HepG2 (cell line): Measurements from ENCODE around the gene C2CD2. TPM values are rescaled to one million over a fixed set of nuclear protein-coding genes. Genes with fewer than 3 reads are reported as not detected.

Source experiments
- CBX2 ChIP-seq, 2 experiments: fragments of 200-600 bp in 1 of 2; sonication (generic); formaldehyde crosslinking in 1 of 2; IDR thresholded peaks; 2 replicates each; pipeline versions ENCODE4 v1.7.0 to v1.8.1; 2018 to 2022; ENCODE audit warnings: low read depth in 2 of 2, low read length in 1 of 2, mild to moderate bottlenecking in 1 of 2, missing genetic modification reagents in 1 of 2
- CEBPB ChIP-seq: IDR thresholded peaks from 2 replicates; pipeline ENCODE4 v1.6.1; 2011; ENCODE audit warnings: low read depth, low read length, improper control_type of control experiment, borderline replicate concordance
- CEBPG ChIP-seq: IDR thresholded peaks from 2 replicates; pipeline ENCODE4 v1.6.1; 2016
- CREM ChIP-seq, 2 experiments: sonication (generic) in 1 of 2; formaldehyde crosslinking in 1 of 2; IDR thresholded peaks; 2 replicates each; pipeline versions ENCODE4 v1.4.0 to v1.6.1; 2016 to 2020; ENCODE audit warnings: antibody characterized with exemption in 1 of 2, mild to moderate bottlenecking in 1 of 2, missing genetic modification reagents in 1 of 2
- ELF4 ChIP-seq: sonication (generic); formaldehyde crosslinking; IDR thresholded peaks from 2 replicates; pipeline ENCODE4 v1.5.0; 2020; ENCODE audit warnings: missing genetic modification reagents, mild to moderate bottlenecking, moderate library complexity, borderline replicate concordance
- MAZ ChIP-seq, 2 experiments: sonication (generic) in 1 of 2; formaldehyde crosslinking in 1 of 2; IDR thresholded peaks; 2 replicates each; pipeline versions ENCODE4 v1.5.0 to v1.6.1; 2012 to 2020; ENCODE audit warnings: low read depth in 2 of 2, mild to moderate bottlenecking in 2 of 2, borderline replicate concordance in 1 of 2, improper control_type of control experiment in 1 of 2, low read length in 1 of 2, missing genetic modification reagents in 1 of 2, moderate library complexity in 1 of 2
- PAWR ChIP-seq: sonication (generic); formaldehyde crosslinking; IDR thresholded peaks from 2 replicates; pipeline ENCODE4 v1.4.0; 2020; ENCODE audit warnings: missing genetic modification reagents, mild to moderate bottlenecking, borderline replicate concordance
- POLR2G ChIP-seq: fragments of 200-400 bp; formaldehyde crosslinking; IDR thresholded peaks from 2 replicates; pipeline ENCODE4 v1.6.1; 2018; ENCODE audit warnings: mild to moderate bottlenecking, low read depth, low read length, moderate library complexity
- RFX1 ChIP-seq: fragments of 450-650 bp; IDR thresholded peaks from 2 replicates; pipeline ENCODE4 v1.6.1; 2017
- SMC3 ChIP-seq: IDR thresholded peaks from 2 replicates; pipeline ENCODE4 v1.6.1; 2011; ENCODE audit warnings: low read length, improper control_type of control experiment
- SNAI1 ChIP-seq: sonication (generic); formaldehyde crosslinking; IDR thresholded peaks from 2 replicates; pipeline ENCODE4 v1.5.0; 2020; ENCODE audit warnings: mild to moderate bottlenecking, missing genetic modification reagents, borderline replicate concordance
- STAT5B ChIP-seq: sonication (generic); formaldehyde crosslinking; IDR thresholded peaks from 2 replicates; pipeline ENCODE4 v1.4.0; 2020; ENCODE audit warnings: missing genetic modification reagents
- TP53 ChIP-seq: sonication (generic); formaldehyde crosslinking; conservative IDR thresholded peaks from 2 replicates; pipeline ENCODE4 v1.4.0; 2020; ENCODE audit warnings: missing genetic modification reagents
- TSC22D2 ChIP-seq: sonication (generic); formaldehyde crosslinking; IDR thresholded peaks from 2 replicates; pipeline ENCODE4 v1.5.1; 2020; ENCODE audit warnings: missing genetic modification reagents, mild to moderate bottlenecking, borderline replicate concordance
- XRCC5 ChIP-seq: fragments of 200-400 bp; formaldehyde crosslinking; optimal IDR thresholded peaks from 2 replicates; pipeline ENCODE3; 2017; ENCODE audit warnings: mild to moderate bottlenecking, low read length
- ZNF124 ChIP-seq: sonication (generic); formaldehyde crosslinking; IDR thresholded peaks from 2 replicates; pipeline ENCODE4 v1.4.0; 2020; ENCODE audit warnings: missing genetic modification reagents
- ZNF17 ChIP-seq: sonication (generic); formaldehyde crosslinking; IDR thresholded peaks from 2 replicates; pipeline ENCODE4 v1.5.0; 2020; ENCODE audit warnings: mild to moderate bottlenecking, missing genetic modification reagents
- ZNF558 ChIP-seq: sonication (generic); formaldehyde crosslinking; IDR thresholded peaks from 2 replicates; pipeline ENCODE4 v1.9.0; 2022; ENCODE audit warnings: mild to moderate bottlenecking, missing genetic modification reagents, borderline replicate concordance
- ZNF562 ChIP-seq: sonication (generic); formaldehyde crosslinking; IDR thresholded peaks from 2 replicates; pipeline ENCODE4 v1.8.0; 2022; ENCODE audit warnings: missing genetic modification reagents, borderline replicate concordance
- polyA plus RNA-seq, 8 experiments: library from polyadenylated mRNA; depleted of rRNA in 3 of 8; stranded (reverse) in 7 of 8; unstranded in 1 of 8; fragments of >200 nt; fragmentation: Illumina TruSeq in 4 of 8; extraction: Trizol in 4 of 8; gene quantifications; 2 replicates each; pipeline versions ENCODE4 v1.2.1 to v1.2.3, GENCODE V29; 2011 to 2016; ENCODE audit warnings: low read depth in 4 of 8, missing spikeins in 1 of 8, mixed read lengths in 1 of 8; ENCODE audit not compliant: insufficient read depth in 1 of 8
- total RNA-seq, 5 experiments: library from RNA; depleted of rRNA; stranded (reverse); fragments of >200 nt; fragmentation: Illumina TruSeq; extraction: Trizol; gene quantifications; 2 replicates each; pipeline ENCODE4 v1.2.3, GENCODE V29; 2016; ENCODE audit warnings: low read depth in 1 of 5
- TF ChIP-seq, protein P1 (sequence below): sonication (generic); formaldehyde crosslinking; IDR thresholded peaks from 2 replicates; pipeline ENCODE4 v1.5.1; 2020; ENCODE audit warnings: mild to moderate bottlenecking, missing genetic modification reagents
- TF ChIP-seq, protein P2 (sequence below): sonication (generic); formaldehyde crosslinking; IDR thresholded peaks from 2 replicates; pipeline ENCODE4 v1.4.0; 2020; ENCODE audit warnings: missing genetic modification reagents, mild to moderate bottlenecking, borderline replicate concordance
- TF ChIP-seq, protein P3 (sequence below): sonication (generic); formaldehyde crosslinking; IDR thresholded peaks from 2 replicates; pipeline ENCODE4 v1.4.0; 2020; ENCODE audit warnings: missing genetic modification reagents, borderline replicate concordance

Gene C2CD2
- total and polyA plus RNA-seq, 2 of the 13 experiments (the other 11 are each of a cell fraction or from before 2014, with no cell fraction given) = 12.5 to 19.7 TPM

DNA sequence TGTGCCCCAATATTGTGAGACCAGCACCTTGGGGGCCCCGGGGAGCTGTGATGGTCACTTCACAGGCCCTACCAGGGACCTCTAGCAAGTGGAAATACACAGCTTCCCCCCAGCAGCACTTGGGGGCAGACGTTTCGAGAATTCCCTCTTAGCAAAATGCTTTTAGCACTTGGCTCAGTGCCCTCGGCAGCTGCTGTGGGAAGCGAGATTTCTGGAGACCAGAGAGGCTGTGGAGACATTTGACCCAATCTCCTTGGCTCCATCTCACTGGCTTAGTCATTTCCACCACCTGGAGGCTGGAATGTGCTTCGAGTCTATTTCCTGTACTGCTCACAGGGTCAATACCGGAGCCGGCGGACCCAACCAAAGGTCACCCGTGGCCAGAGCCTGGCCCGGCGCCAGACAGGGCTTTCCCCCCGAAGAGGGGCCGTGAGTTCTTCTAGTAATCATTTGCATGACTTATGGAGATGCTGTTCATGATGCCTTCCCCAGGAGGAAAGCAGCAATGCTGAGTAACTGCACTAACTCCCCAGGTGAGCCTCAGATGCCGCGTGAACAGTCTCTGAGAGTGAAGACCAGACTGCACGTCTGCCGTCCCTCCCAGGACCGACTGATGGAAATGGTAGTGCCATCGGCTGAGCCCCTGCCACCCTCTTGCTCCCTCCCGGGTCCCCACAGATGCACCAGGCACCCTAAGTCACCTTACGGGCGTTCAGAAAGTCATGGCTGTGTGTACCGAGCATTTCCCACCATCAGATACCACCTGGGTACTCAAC lies 4.4 kb upstream of the C2CD2 start (continued):
- TF ChIP-seq, protein P1, sequence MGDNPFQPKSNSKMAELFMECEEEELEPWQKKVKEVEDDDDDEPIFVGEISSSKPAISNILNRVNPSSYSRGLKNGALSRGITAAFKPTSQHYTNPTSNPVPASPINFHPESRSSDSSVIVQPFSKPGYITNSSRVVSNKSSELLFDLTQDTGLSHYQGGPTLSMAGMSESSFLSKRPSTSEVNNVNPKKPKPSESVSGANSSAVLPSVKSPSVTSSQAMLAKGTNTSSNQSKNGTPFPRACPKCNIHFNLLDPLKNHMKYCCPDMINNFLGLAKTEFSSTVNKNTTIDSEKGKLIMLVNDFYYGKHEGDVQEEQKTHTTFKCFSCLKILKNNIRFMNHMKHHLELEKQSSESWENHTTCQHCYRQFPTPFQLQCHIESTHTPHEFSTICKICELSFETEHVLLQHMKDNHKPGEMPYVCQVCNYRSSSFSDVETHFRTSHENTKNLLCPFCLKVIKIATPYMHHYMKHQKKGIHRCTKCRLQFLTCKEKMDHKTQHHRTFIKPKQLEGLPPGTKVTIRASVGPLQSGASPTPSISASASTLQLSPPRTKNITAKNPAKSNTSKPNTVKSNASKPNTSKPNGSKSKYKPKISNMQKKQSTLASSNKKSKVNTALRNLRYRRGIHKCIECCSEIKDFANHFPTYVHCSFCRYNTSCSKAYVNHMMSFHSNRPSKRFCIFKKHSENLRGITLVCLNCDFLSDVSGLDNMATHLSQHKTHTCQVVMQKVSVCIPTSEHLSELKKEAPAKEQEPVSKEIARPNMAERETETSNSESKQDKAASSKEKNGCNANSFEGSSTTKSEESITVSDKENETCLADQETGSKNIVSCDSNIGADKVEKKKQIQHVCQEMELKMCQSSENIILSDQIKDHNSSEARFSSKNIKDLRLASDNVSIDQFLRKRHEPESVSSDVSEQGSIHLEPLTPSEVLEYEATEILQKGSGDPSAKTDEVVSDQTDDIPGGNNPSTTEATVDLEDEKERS (CRISPR knock-in tag) = no peak
- TF ChIP-seq TP53 (CRISPR knock-in tag) (no peak), CEBPG (CRISPR knock-in tag) (no peak), ZNF562 (CRISPR knock-in tag) (no peak), CBX2 (IDR thresholded peaks at IDR 0.05; ENCODE audit: low read depth, low read length) (no peak), CBX2 (CRISPR knock-in tag; IDR thresholded peaks at IDR 0.05; ENCODE audit: low read depth) (no peak), MAZ (IDR thresholded peaks at IDR 0.05; ENCODE audit: borderline replicate concordance, low read depth, low read length) (peak; percentile 41; the same call in 1 of the 2 replicates), MAZ (CRISPR knock-in tag; IDR thresholded peaks at IDR 0.05; ENCODE audit: low read depth) (no peak), TSC22D2 (CRISPR knock-in tag) (0 out of 2 replicates have a peak, but pooled peaks have one; percentile 19), POLR2G (no peak), PAWR (CRISPR knock-in tag) (no peak), XRCC5 (peak; percentile 82), ZNF124 (CRISPR knock-in tag) (no peak), CEBPB (no peak), RFX1 (no peak), ZNF558 (no peak), STAT5B (no peak), SMC3 (no peak), CREM (IDR thresholded peaks at IDR 0.05) (0 out of 2 replicates have a peak, but pooled peaks have one; percentile 19), CREM (CRISPR knock-in tag; IDR thresholded peaks at IDR 0.05) (no peak), ZNF17 (CRISPR knock-in tag) (no peak), ELF4 (CRISPR knock-in tag) (no peak), SNAI1 (CRISPR knock-in tag) (no peak)
- TF ChIP-seq, protein P2, sequence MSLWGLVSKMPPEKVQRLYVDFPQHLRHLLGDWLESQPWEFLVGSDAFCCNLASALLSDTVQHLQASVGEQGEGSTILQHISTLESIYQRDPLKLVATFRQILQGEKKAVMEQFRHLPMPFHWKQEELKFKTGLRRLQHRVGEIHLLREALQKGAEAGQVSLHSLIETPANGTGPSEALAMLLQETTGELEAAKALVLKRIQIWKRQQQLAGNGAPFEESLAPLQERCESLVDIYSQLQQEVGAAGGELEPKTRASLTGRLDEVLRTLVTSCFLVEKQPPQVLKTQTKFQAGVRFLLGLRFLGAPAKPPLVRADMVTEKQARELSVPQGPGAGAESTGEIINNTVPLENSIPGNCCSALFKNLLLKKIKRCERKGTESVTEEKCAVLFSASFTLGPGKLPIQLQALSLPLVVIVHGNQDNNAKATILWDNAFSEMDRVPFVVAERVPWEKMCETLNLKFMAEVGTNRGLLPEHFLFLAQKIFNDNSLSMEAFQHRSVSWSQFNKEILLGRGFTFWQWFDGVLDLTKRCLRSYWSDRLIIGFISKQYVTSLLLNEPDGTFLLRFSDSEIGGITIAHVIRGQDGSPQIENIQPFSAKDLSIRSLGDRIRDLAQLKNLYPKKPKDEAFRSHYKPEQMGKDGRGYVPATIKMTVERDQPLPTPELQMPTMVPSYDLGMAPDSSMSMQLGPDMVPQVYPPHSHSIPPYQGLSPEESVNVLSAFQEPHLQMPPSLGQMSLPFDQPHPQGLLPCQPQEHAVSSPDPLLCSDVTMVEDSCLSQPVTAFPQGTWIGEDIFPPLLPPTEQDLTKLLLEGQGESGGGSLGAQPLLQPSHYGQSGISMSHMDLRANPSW (CRISPR knock-in tag) = no peak
- TF ChIP-seq, protein P3, sequence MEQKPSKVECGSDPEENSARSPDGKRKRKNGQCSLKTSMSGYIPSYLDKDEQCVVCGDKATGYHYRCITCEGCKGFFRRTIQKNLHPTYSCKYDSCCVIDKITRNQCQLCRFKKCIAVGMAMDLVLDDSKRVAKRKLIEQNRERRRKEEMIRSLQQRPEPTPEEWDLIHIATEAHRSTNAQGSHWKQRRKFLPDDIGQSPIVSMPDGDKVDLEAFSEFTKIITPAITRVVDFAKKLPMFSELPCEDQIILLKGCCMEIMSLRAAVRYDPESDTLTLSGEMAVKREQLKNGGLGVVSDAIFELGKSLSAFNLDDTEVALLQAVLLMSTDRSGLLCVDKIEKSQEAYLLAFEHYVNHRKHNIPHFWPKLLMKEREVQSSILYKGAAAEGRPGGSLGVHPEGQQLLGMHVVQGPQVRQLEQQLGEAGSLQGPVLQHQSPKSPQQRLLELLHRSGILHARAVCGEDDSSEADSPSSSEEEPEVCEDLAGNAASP (CRISPR knock-in tag) = peak; percentile 84
